22Rv1 (cell line): Measurements from ENCODE around the gene EMP3.

ENCODE experiments used
- CTCF ChIP-seq: fragments of 450-650 bp; IDR thresholded peaks from 2 replicates; pipeline ENCODE4 v1.5.1; 2017; ENCODE audit warnings: mild to moderate bottlenecking
- ZFX ChIP-seq: fragments of 450-650 bp; IDR thresholded peaks from 2 replicates; pipeline ENCODE4 v1.6.1; 2017; ENCODE audit warnings: antibody characterized with exemption, borderline replicate concordance

- no peak for TF ChIP-seq CTCF
- TF ChIP-seq ZFX: no peak
Observed at GRCh38 chr19:48363810-48364597, 38.7 kb downstream of the EMP3 start, which contains the start of the genes SYNGR4 and TMEM143.
